IMR-90 (cell line): ENCODE data around the gene ZMIZ1.

Experiments used
- POLR2A ChIP-seq: IDR thresholded peaks from 2 replicates; pipeline ENCODE4 v1.6.1; 2012; ENCODE audit warnings: mild to moderate bottlenecking, low read depth, low read length
- TF ChIP-seq, protein P1 (sequence below): conservative IDR thresholded peaks from 2 replicates; pipeline ENCODE4 v1.5.1; 2012; ENCODE audit warnings: mild to moderate bottlenecking, low read depth, low read length, improper control_type of control experiment

DNA sequence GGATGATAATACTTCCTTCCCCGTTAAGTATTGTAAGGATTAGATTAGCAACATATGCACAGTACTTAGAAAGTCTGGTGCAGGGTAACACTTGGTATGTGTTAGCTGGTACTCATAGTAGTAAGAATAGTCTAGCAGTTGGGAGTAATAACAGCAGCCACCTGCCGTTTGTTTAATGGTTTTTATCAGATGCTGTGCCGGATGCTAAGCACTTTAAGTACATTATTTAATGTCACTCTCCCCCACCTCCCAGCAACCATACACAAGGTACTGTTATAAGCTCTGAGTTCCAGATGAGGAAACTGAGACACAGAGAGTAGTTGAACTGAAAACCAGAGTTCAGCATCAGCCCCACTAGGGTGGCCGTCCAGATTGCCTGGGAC is 60.1 kb downstream of the ZMIZ1 start:
- TF ChIP-seq, protein P1, sequence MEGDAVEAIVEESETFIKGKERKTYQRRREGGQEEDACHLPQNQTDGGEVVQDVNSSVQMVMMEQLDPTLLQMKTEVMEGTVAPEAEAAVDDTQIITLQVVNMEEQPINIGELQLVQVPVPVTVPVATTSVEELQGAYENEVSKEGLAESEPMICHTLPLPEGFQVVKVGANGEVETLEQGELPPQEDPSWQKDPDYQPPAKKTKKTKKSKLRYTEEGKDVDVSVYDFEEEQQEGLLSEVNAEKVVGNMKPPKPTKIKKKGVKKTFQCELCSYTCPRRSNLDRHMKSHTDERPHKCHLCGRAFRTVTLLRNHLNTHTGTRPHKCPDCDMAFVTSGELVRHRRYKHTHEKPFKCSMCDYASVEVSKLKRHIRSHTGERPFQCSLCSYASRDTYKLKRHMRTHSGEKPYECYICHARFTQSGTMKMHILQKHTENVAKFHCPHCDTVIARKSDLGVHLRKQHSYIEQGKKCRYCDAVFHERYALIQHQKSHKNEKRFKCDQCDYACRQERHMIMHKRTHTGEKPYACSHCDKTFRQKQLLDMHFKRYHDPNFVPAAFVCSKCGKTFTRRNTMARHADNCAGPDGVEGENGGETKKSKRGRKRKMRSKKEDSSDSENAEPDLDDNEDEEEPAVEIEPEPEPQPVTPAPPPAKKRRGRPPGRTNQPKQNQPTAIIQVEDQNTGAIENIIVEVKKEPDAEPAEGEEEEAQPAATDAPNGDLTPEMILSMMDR, result no peak
- TF ChIP-seq POLR2A, result no peak
